Measurements from ENCODE around the gene BIRC6.
"Not testable (repeated sequence)": the region's sequence is repeated elsewhere in the genome, so short reads cannot be mapped to it uniquely, and the experiment has no call there.

BIRC6 gene, protein sequence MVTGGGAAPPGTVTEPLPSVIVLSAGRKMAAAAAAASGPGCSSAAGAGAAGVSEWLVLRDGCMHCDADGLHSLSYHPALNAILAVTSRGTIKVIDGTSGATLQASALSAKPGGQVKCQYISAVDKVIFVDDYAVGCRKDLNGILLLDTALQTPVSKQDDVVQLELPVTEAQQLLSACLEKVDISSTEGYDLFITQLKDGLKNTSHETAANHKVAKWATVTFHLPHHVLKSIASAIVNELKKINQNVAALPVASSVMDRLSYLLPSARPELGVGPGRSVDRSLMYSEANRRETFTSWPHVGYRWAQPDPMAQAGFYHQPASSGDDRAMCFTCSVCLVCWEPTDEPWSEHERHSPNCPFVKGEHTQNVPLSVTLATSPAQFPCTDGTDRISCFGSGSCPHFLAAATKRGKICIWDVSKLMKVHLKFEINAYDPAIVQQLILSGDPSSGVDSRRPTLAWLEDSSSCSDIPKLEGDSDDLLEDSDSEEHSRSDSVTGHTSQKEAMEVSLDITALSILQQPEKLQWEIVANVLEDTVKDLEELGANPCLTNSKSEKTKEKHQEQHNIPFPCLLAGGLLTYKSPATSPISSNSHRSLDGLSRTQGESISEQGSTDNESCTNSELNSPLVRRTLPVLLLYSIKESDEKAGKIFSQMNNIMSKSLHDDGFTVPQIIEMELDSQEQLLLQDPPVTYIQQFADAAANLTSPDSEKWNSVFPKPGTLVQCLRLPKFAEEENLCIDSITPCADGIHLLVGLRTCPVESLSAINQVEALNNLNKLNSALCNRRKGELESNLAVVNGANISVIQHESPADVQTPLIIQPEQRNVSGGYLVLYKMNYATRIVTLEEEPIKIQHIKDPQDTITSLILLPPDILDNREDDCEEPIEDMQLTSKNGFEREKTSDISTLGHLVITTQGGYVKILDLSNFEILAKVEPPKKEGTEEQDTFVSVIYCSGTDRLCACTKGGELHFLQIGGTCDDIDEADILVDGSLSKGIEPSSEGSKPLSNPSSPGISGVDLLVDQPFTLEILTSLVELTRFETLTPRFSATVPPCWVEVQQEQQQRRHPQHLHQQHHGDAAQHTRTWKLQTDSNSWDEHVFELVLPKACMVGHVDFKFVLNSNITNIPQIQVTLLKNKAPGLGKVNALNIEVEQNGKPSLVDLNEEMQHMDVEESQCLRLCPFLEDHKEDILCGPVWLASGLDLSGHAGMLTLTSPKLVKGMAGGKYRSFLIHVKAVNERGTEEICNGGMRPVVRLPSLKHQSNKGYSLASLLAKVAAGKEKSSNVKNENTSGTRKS (N-terminal part only)

GRCh38 chr2:32356681-32357317, at the start of gene BIRC6:
TSS of gene BIRC6 (plus strand) at chr2:32357023. CDS start at chr2:32357162, 139 bp downstream.
- peak within 1 kb of the TSS; percentile 83 for H3K4me3 Mint-ChIP-seq
- H3K27ac Mint-ChIP-seq = peak within 1 kb of the TSS; percentile 96
- peaks cover 33% of the 10 kb centered on the region for H3K4me1 Mint-ChIP-seq
- H3K36me3 Mint-ChIP-seq = peaks cover 24% of the 10 kb centered on the region
- H3K9me3 Mint-ChIP-seq = no peaks in the 10 kb centered on the region
- H3K27me3 Mint-ChIP-seq = no peaks in the 10 kb centered on the region
- DNase-seq = peak; percentile 96
- CTCF ChIA-PET = no interaction called here

GRCh38 chr2:32310577-32310976, 46.2 kb upstream of the BIRC6 start:
- CTCF ChIA-PET = no interaction called here
- Mint-ChIP-seq H3K9me3 (no peaks in the 10 kb centered on the region), H3K27ac (no peak overlapping the region), H3K27me3 (no peaks in the 10 kb centered on the region), H3K4me1 (no peaks in the 10 kb centered on the region), H3K36me3 (peaks cover 10% of the 10 kb centered on the region), H3K4me3 (no peak overlapping the region)
- no peak for DNase-seq

DNA sequence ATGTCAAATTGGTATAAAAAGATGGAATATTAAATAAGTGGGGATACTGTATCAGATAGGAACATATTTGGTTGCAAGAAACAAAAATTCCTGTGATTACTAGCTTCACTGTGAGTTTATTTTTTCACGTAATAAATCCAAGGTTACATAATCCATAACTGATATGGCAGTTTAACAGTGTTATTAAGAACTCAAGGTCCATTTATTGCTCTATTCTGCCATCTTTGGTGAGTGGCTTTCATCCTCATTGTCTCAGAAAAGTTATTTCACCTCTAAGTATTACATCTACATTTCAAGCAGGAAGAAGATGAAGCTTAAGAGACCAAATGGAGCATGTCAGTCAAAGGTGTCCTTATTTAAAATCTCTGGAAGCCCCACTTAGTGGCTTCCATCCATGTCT, 41.9 kb upstream of the BIRC6 start:
- peaks cover 2% of the 10 kb centered on the region for H3K36me3 Mint-ChIP-seq
- H3K4me1 Mint-ChIP-seq = no peaks in the 10 kb centered on the region
- CTCF ChIA-PET = no interaction called here
- no peak overlapping the region for H3K27ac Mint-ChIP-seq
- H3K9me3 Mint-ChIP-seq = no peaks in the 10 kb centered on the region
- no peak overlapping the region for H3K4me3 Mint-ChIP-seq
- H3K27me3 Mint-ChIP-seq = no peaks in the 10 kb centered on the region
- DNase-seq = no peak

- H3K27me3 Mint-ChIP-seq, H3K4me3 Mint-ChIP-seq, H3K27ac Mint-ChIP-seq, DNase-seq, H3K4me1 Mint-ChIP-seq, CTCF ChIA-PET, H3K9me3 Mint-ChIP-seq, H3K36me3 Mint-ChIP-seq: not testable (repeated sequence)
These were observed 28.1 kb upstream of the BIRC6 start for GRCh38 chr2:32328679-32329078.

DNA sequence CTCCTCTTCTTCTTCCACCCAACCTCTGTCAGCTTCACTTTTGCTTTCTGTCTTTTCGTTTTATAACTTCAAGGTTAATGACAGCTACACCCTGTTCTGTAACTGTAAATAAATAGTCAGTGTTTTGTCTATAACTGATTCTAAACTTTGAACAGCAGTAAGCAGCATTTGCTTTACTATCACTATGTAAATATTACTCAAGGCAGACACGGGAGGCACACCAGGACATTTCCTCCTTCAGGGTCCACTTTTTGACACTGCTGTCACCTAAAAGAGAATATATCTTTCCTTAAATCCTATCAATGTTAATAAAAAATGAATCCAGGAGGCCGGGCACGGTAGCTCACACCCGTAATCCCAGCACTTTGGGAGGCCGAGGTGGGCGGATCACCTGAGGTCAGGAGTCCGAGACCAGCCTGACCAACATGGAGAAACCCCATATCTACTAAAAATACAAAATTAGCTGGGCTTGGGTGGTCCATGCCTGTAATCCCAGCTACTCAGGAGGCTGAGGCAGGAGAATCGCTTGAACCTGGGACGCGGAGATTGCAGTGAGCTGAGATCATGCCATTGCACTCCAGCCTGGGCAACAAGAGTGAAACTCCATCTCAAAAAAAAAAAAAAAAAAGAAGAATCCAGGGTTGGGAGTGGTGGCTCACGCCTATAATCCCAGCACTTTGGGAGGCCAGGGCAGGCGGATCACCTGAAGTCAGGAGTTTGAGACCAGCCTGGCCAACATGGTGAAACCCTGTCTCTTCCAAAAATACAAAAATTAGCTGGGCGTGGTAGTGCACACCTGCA, 27.4 kb upstream of the BIRC6 start:
- CTCF ChIA-PET = interaction anchor here (0.6 kb wide), 1 partner anchor 199 kb away, joined by 3 read pairs; no protein-coding TSS in a partner anchor
- H3K27me3 Mint-ChIP-seq = not testable (repeated sequence)

DNA sequence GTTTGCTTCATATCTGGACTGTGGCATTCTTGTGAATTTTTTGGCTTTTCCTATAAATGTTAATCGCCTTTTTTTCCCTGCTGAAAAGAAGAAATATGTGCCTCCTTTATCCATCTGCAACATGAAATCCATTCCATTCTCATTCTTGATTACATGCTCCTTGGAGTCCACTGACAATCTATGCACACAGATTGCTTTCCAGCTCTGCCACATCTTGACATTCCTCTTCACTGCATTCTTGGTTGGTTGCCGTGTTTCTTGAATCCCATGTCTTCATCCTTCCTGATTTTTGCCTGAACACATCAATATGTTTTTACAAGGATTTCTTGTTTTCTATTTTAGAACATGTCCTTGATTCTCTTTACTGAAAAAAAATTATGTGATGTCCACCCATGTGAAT, 26.7 kb upstream of the BIRC6 start:
- Mint-ChIP-seq H3K4me1 (no peaks in the 10 kb centered on the region), H3K4me3 (no peak overlapping the region), H3K36me3 (peaks cover 2% of the 10 kb centered on the region), H3K9me3 (no peaks in the 10 kb centered on the region), H3K27ac (no peak overlapping the region), H3K27me3 (no peaks in the 10 kb centered on the region)
- CTCF ChIA-PET = no interaction called here
- DNase-seq = no peak

More for the DNA sequence above, 27.4 kb upstream of the BIRC6 start:
- not testable (repeated sequence) for H3K9me3 Mint-ChIP-seq, H3K36me3 Mint-ChIP-seq, H3K4me3 Mint-ChIP-seq, DNase-seq, H3K27ac Mint-ChIP-seq, H3K4me1 Mint-ChIP-seq

GRCh38 chr2:32342801-32343200, 14.0 kb upstream of the BIRC6 start:
- DNase-seq = no peak
- Mint-ChIP-seq H3K4me3 (no peak overlapping the region), H3K36me3 (no peaks in the 10 kb centered on the region), H3K9me3 (no peaks in the 10 kb centered on the region), H3K4me1 (no peaks in the 10 kb centered on the region), H3K27me3 (peaks cover 4% of the 10 kb centered on the region), H3K27ac (no peak overlapping the region)
- CTCF ChIA-PET = no interaction called here

DNA sequence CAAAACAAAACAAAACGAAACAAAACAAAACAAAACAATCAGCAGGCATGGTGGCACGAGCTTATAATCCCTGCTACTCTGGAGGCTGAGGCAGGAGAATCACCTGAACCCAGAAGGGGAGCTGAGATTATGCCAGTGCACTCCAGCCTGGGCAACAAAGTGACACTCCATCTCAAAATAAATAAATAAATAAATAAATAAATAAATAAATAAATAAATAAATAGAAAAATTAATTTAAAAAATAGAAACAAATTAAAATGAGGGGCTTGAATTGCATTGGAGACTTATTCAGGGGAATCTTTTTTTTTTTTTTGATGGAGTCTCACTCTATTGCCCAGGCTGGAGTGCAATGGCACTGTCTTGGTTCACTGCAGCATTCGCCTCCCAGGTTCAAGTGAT, 6.0 kb upstream of the BIRC6 start:
- H3K4me1 Mint-ChIP-seq, H3K4me3 Mint-ChIP-seq, DNase-seq, H3K9me3 Mint-ChIP-seq, H3K36me3 Mint-ChIP-seq, H3K27ac Mint-ChIP-seq, H3K27me3 Mint-ChIP-seq: not testable (repeated sequence)
- CTCF ChIA-PET = interaction anchor here (1.0 kb wide), 1 partner anchor 132 kb away, joined by 5 read pairs; no protein-coding TSS in a partner anchor

DNA sequence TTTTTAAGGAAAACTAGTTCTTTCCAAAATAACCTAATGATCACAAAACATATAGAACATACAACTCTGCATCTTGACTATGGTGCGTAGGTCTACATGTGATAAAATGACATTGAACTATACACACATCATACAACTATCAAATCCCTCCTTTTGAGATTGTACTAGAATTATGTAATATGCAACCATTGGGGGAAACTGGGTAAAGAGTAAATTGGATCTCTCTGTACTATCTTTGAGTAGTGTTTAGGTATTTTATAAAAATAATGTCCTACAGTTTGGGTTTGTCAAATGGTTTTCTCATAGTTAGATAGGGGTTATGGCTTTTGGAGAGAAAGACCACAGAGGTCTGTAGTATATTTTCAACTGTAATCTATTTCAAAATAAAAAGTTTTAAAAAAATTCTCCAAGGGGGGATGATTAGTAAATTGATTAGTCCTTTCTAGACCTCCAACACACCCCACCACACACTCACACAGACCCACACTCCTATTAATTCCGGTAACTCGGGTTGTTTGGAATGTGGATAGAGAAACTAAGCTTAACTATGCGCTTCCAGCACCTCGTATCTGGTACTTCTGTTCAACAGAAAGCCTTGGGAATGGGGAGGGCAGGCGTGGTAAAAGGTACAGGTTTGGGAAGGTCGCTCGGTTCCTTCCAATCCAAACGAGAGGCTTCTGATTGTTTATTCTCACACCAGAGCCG, 695 bp upstream of the BIRC6 start:
- Mint-ChIP-seq H3K9me3 (no peaks in the 10 kb centered on the region), H3K36me3 (peaks cover 18% of the 10 kb centered on the region)

DNA sequence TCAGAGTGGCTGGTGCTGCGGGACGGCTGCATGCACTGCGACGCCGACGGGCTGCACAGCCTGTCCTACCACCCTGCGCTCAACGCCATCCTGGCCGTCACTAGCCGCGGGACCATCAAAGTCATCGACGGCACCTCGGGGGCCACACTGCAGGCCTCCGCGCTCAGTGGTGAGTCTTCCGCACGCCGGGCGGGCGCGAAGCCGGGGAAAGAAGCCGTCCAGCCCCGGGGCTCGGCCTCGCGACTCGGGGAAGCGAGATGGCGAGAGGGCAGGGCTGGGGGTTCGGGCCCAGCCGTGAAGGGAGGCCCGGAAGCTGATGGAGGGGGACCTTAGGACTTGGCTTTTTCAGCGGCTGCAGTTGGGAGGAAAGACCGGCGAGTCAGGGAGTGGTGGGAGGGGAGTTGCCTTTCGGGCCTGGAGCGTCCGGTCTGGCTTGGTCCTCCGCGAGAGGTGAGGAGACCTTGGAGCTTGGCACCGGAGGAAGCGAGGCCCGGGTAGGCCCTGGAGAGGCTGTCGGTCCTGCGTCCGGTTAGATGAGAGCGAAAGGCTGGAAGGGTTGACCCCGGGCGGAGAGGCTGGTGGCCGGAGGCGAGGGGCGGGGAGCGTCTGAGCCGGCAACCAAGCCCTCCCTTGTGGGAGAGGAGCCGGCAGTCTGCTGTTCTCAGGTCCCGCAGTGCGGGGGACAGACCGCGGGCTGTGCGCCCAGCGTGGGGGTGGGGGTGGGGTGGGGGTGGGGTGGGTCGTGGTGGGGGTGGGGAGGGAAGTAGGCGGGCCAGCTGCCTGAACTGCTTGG, 691 bp downstream of the BIRC6 start:
- Mint-ChIP-seq H3K9me3 (no peaks in the 10 kb centered on the region), H3K27me3 (no peaks in the 10 kb centered on the region), H3K27ac (peak overlapping the region; percentile 96), H3K4me3 (peak overlapping the region; percentile 83), H3K4me1 (peaks cover 33% of the 10 kb centered on the region), H3K36me3 (peaks cover 26% of the 10 kb centered on the region)
- peak; percentile 59 for DNase-seq
- CTCF ChIA-PET = no interaction called here

More for the DNA sequence above, 695 bp upstream of the BIRC6 start:
- H3K4me1 Mint-ChIP-seq = peaks cover 27% of the 10 kb centered on the region
- H3K4me3 Mint-ChIP-seq = peak overlapping the region; percentile 83
- DNase-seq = no peak
- H3K27ac Mint-ChIP-seq = peak overlapping the region; percentile 93
- CTCF ChIA-PET = no interaction called here
- H3K27me3 Mint-ChIP-seq = no peaks in the 10 kb centered on the region

DNA sequence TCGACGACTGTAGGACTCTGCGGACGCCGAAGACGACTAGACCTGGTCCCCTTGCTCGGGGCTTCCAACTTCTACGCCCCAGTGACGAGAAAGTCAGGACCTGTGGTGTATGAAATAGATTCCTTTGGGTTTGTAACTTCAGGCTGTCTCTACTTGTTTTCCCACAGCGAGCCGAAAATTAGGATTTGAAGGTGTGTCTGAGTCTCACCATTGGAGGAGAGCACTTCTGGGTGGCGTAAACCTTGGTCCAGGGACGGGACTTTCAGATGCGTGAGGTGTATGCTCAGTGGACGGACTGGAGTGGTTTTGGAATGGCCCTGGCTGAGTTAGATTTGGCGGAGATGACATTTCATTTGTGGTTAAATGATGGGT, 1.3 kb downstream of the BIRC6 start:
- CTCF ChIA-PET = no interaction called here
- no peak for DNase-seq
- peaks cover 35% of the 10 kb centered on the region for H3K4me1 Mint-ChIP-seq
- peak overlapping the region; percentile 83 for H3K4me3 Mint-ChIP-seq
- H3K36me3 Mint-ChIP-seq = peaks cover 27% of the 10 kb centered on the region
- H3K27ac Mint-ChIP-seq = peak overlapping the region; percentile 96
- H3K9me3 Mint-ChIP-seq = no peaks in the 10 kb centered on the region
- no peaks in the 10 kb centered on the region for H3K27me3 Mint-ChIP-seq

DNA sequence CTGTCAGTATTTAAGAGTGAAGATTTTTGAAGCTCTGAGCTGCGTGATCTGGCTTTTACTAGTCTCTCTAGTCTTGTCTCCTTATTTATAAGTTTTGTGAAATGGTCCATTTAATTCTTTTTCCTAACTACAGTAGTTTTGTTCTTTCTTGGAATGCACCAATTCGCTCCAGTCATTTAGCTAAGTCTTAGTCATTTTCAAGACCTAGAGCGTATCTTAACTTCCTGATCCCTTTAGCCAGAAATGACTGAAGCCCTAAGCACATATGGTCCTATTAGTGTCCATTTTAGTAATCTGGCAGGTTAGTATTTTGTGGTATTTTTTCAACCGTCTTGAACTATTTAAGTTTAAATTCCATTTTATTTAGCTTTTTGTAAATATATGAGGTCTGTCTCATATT, 3.6 kb downstream of the BIRC6 start:
- no peaks in the 10 kb centered on the region for H3K9me3 Mint-ChIP-seq
- H3K4me3 Mint-ChIP-seq = no peak overlapping the region
- CTCF ChIA-PET = no interaction called here
- H3K27me3 Mint-ChIP-seq = no peaks in the 10 kb centered on the region
- DNase-seq = no peak
- peaks cover 46% of the 10 kb centered on the region for H3K4me1 Mint-ChIP-seq
- peaks cover 35% of the 10 kb centered on the region for H3K36me3 Mint-ChIP-seq
- peak overlapping the region; percentile 25 for H3K27ac Mint-ChIP-seq
